A172 (cell line): ENCODE data around the gene WDR76. TPM values are rescaled to one million over a fixed set of nuclear protein-coding genes. Genes with fewer than 3 reads are reported as not detected.

Source experiments
- DNase-seq: peaks from one replicate; pipeline ENCODE4 v3.0.0-alpha.2; 2015; ENCODE audit warnings: low spot score
- total RNA-seq: library from RNA; depleted of rRNA; stranded (reverse); fragments of >200 nt; shearing (Covaris generic); gene quantifications from 2 replicates; pipeline ENCODE4 v1.2.3, GENCODE V29; 2014

The WDR76 gene
- total RNA-seq, 1 experiment from 2014 or later = 51.1 TPM

GRCh38 chr15:43878446-43878845 is 51.6 kb downstream of the WDR76 start:
- DNase-seq = no peak

- DNase-seq = no peak
Observed at GRCh38 chr15:43879386-43880355, 52.9 kb downstream of the WDR76 start.

- peak; percentile 5 for DNase-seq
Observed at GRCh38 chr15:43880406-43881194, 53.8 kb downstream of the WDR76 start.

- DNase-seq = no peak
Observed at GRCh38 chr15:43881245-43881644, 54.4 kb downstream of the WDR76 start.

GRCh38 chr15:43881944-43882343 is 55.1 kb downstream of the WDR76 start:
- peak; percentile 9 for DNase-seq

GRCh38 chr15:43883571-43883970 is 56.8 kb downstream of the WDR76 start:
- no peak for DNase-seq

- no peak for DNase-seq
Observed at GRCh38 chr15:43886558-43886957, 59.8 kb downstream of the WDR76 start.

- DNase-seq = no peak
Observed at GRCh38 chr15:43887901-43888300, 61.1 kb downstream of the WDR76 start.

GRCh38 chr15:43889042-43889441 is 62.2 kb downstream of the WDR76 start:
- no peak for DNase-seq

- DNase-seq = no peak
Observed at GRCh38 chr15:43893956-43894355, 67.2 kb downstream of the WDR76 start.

- no peak for DNase-seq
Observed at GRCh38 chr15:43895586-43895985, 68.8 kb downstream of the WDR76 start.

GRCh38 chr15:43896543-43896942 is 69.7 kb downstream of the WDR76 start:
- DNase-seq = no peak

- DNase-seq = no peak
Observed at GRCh38 chr15:43898891-43899290, 72.1 kb downstream of the WDR76 start.

- DNase-seq = no peak
Observed at GRCh38 chr15:43899928-43900327, 73.1 kb downstream of the WDR76 start.

GRCh38 chr15:43900996-43901395 is 74.2 kb downstream of the WDR76 start:
- no peak for DNase-seq

GRCh38 chr15:43901495-43901894 is 74.7 kb downstream of the WDR76 start:
- no peak for DNase-seq

GRCh38 chr15:43903864-43904290 is 77.1 kb downstream of the WDR76 start:
- peak; percentile 34 for DNase-seq

- no peak for DNase-seq
Observed at GRCh38 chr15:43905755-43906154, 79.0 kb downstream of the WDR76 start.

GRCh38 chr15:43908516-43909050 is 81.8 kb downstream of the WDR76 start:
- DNase-seq = no peak

GRCh38 chr15:43911235-43911781 is 84.5 kb downstream of the WDR76 start:
- DNase-seq = peak; percentile 91

GRCh38 chr15:43912208-43912607 is 85.4 kb downstream of the WDR76 start:
- no peak for DNase-seq
